HepG2 (cell line): Measurements from ENCODE around the gene CER1.

ENCODE experiments used
- KDM4B ChIP-seq: sonication (generic); formaldehyde crosslinking; IDR thresholded peaks from 2 replicates; pipeline ENCODE4 v1.4.0; 2020; ENCODE audit warnings: missing genetic modification reagents
- KLF9 ChIP-seq: IDR thresholded peaks from 2 replicates; pipeline ENCODE4 v1.6.1; 2016; ENCODE audit warnings: low read depth
- MAFK ChIP-seq, 2 experiments: IDR thresholded peaks in 1 of 2; conservative IDR thresholded peaks in 1 of 2; 2 replicates each; pipeline ENCODE4 v1.6.1; 2011; ENCODE audit warnings: improper control_type of control experiment in 2 of 2, low read length in 2 of 2
- NFIC ChIP-seq: IDR thresholded peaks from 2 replicates; pipeline ENCODE4 v1.6.1; 2012; ENCODE audit warnings: mild to moderate bottlenecking, low read length, inconsistent platforms
- ZBTB7A ChIP-seq: sonication (generic); formaldehyde crosslinking; IDR thresholded peaks from 2 replicates; pipeline ENCODE4 v1.8.0; 2022; ENCODE audit warnings: mild to moderate bottlenecking, missing genetic modification reagents
- ZNF326 ChIP-seq: sonication (generic); formaldehyde crosslinking; IDR thresholded peaks from 2 replicates; pipeline ENCODE4 v1.4.0; 2020; ENCODE audit warnings: missing genetic modification reagents, borderline replicate concordance
- ZNF546 ChIP-seq: sonication (generic); formaldehyde crosslinking; conservative IDR thresholded peaks from 2 replicates; pipeline ENCODE4 v1.8.1; 2023; ENCODE audit warnings: mild to moderate bottlenecking, missing genetic modification reagents
- TF ChIP-seq, protein P1 (sequence below): IDR thresholded peaks from 2 replicates; pipeline ENCODE4 v1.6.1; 2012; ENCODE audit warnings: inconsistent platforms
- TF ChIP-seq, protein P2 (sequence below): IDR thresholded peaks from 2 replicates; pipeline ENCODE4 v1.6.1; 2016; ENCODE audit warnings: mild to moderate bottlenecking
- TF ChIP-seq, protein P3 (sequence below): sonication (generic); formaldehyde crosslinking; IDR thresholded peaks from 2 replicates; pipeline ENCODE4 v1.5.1; 2020; ENCODE audit warnings: mild to moderate bottlenecking, missing genetic modification reagents, borderline replicate concordance
- TF ChIP-seq, protein P4 (sequence below): sonication (generic); formaldehyde crosslinking; IDR thresholded peaks from 2 replicates; pipeline ENCODE4 v1.4.0; 2020; ENCODE audit warnings: low read depth, mild to moderate bottlenecking, missing genetic modification reagents

DNA sequence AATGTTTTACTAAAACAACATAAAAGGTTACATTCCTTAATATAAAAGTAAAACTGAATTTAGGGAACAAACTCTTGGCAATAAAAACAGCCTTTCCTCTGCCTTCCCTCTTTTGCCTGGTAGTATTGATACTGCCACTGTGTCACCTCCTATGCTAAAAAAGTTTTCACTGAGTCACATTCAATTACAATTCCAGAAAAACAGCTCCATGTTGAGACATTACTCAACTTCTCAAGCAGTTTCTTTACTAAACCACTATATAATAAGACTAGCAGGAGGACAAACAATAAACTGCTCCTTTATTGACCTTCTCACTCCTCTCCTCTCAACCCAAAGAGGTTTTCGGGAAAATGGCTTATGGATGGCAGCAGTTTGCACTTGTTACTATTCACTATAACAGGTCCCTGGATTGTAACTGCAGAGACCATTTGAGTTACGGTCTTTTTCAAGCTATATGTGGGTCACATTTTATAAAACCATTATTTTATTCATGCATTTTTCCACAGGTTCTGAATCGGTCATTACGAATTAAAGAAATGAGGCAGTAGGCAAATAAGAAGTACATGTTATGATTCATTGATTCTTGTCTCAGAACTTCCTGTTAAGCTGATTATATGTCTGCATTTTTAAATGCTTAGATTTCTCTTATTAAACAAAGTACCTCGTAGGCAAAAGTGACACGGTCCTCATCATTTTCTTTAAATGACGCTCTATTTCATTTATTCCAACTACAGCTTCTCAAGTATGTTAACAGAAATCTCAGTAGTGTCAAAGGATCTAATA, 31.4 kb downstream of the CER1 start:
- no peak for TF ChIP-seq ZNF546 (CRISPR knock-in tag)
- no peak for TF ChIP-seq NFIC
- no peak for TF ChIP-seq ZNF326 (CRISPR knock-in tag)
- no peak for TF ChIP-seq KLF9
- TF ChIP-seq MAFK (conservative IDR thresholded peaks at IDR 0.05 in 1 of 2, IDR thresholded peaks at IDR 0.05 in 1 of 2; ENCODE audit: low read length in 2 of 2) = no peak
- TF ChIP-seq, protein P1, sequence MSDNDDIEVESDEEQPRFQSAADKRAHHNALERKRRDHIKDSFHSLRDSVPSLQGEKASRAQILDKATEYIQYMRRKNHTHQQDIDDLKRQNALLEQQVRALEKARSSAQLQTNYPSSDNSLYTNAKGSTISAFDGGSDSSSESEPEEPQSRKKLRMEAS = no peak
- TF ChIP-seq, protein P2, sequence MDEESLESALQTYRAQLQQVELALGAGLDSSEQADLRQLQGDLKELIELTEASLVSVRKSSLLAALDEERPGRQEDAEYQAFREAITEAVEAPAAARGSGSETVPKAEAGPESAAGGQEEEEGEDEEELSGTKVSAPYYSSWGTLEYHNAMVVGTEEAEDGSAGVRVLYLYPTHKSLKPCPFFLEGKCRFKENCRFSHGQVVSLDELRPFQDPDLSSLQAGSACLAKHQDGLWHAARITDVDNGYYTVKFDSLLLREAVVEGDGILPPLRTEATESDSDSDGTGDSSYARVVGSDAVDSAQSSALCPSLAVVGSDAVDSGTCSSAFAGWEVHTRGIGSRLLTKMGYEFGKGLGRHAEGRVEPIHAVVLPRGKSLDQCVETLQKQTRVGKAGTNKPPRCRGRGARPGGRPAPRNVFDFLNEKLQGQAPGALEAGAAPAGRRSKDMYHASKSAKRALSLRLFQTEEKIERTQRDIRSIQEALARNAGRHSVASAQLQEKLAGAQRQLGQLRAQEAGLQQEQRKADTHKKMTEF (CRISPR knock-in tag) = no peak
- TF ChIP-seq KDM4B (CRISPR knock-in tag) = no peak
- TF ChIP-seq, protein P3, sequence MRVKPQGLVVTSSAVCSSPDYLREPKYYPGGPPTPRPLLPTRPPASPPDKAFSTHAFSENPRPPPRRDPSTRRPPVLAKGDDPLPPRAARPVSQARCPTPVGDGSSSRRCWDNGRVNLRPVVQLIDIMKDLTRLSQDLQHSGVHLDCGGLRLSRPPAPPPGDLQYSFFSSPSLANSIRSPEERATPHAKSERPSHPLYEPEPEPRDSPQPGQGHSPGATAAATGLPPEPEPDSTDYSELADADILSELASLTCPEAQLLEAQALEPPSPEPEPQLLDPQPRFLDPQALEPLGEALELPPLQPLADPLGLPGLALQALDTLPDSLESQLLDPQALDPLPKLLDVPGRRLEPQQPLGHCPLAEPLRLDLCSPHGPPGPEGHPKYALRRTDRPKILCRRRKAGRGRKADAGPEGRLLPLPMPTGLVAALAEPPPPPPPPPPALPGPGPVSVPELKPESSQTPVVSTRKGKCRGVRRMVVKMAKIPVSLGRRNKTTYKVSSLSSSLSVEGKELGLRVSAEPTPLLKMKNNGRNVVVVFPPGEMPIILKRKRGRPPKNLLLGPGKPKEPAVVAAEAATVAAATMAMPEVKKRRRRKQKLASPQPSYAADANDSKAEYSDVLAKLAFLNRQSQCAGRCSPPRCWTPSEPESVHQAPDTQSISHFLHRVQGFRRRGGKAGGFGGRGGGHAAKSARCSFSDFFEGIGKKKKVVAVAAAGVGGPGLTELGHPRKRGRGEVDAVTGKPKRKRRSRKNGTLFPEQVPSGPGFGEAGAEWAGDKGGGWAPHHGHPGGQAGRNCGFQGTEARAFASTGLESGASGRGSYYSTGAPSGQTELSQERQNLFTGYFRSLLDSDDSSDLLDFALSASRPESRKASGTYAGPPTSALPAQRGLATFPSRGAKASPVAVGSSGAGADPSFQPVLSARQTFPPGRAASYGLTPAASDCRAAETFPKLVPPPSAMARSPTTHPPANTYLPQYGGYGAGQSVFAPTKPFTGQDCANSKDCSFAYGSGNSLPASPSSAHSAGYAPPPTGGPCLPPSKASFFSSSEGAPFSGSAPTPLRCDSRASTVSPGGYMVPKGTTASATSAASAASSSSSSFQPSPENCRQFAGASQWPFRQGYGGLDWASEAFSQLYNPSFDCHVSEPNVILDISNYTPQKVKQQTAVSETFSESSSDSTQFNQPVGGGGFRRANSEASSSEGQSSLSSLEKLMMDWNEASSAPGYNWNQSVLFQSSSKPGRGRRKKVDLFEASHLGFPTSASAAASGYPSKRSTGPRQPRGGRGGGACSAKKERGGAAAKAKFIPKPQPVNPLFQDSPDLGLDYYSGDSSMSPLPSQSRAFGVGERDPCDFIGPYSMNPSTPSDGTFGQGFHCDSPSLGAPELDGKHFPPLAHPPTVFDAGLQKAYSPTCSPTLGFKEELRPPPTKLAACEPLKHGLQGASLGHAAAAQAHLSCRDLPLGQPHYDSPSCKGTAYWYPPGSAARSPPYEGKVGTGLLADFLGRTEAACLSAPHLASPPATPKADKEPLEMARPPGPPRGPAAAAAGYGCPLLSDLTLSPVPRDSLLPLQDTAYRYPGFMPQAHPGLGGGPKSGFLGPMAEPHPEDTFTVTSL = no peak
- no peak for TF ChIP-seq ZBTB7A (CRISPR knock-in tag)
- TF ChIP-seq, protein P4, sequence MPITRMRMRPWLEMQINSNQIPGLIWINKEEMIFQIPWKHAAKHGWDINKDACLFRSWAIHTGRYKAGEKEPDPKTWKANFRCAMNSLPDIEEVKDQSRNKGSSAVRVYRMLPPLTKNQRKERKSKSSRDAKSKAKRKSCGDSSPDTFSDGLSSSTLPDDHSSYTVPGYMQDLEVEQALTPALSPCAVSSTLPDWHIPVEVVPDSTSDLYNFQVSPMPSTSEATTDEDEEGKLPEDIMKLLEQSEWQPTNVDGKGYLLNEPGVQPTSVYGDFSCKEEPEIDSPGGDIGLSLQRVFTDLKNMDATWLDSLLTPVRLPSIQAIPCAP (CRISPR knock-in tag) = no peak
